Measurements from ENCODE around the gene CDK8.
"Not testable (repeated sequence)": the region's sequence is repeated elsewhere in the genome, so short reads cannot be mapped to it uniquely, and the experiment has no call there.

Gene CDK8

GRCh38 chr13:26253787-26254582, at the start of gene CDK8:
Gene CDK8, plus strand, starts transcription at chr13:26254129. Its CDS starts 513 bp downstream, at chr13:26254642.
- peak in 1 of 2 experiments; percentile 55 for DNase-seq

GRCh38 chr13:26208287-26208686, 45.6 kb upstream of the CDK8 start:
- DNase-seq = no peak

- no peak for DNase-seq
These were observed 40.6 kb upstream of the CDK8 start for GRCh38 chr13:26213345-26213744.

GRCh38 chr13:26213982-26214381, 39.9 kb upstream of the CDK8 start:
- no peak for DNase-seq

GRCh38 chr13:26216042-26216441, 37.9 kb upstream of the CDK8 start:
- DNase-seq = no peak

GRCh38 chr13:26219726-26220125, 34.2 kb upstream of the CDK8 start:
- no peak for DNase-seq

GRCh38 chr13:26220575-26220974, 33.4 kb upstream of the CDK8 start:
- DNase-seq = no peak

- DNase-seq = no peak
These were observed 32.6 kb upstream of the CDK8 start for GRCh38 chr13:26221399-26221720.

GRCh38 chr13:26221721-26222519, 32.0 kb upstream of the CDK8 start, which contains the start of gene RNF6:
Gene RNF6, minus strand, starts transcription at chr13:26222314. Its CDS starts 2,665 bp downstream, at chr13:26219649.
- DNase-seq = peak; percentile 72 to 84

GRCh38 chr13:26222520-26223046, 31.3 kb upstream of the CDK8 start:
- no peak for DNase-seq

- DNase-seq = no peak
These were observed 27.9 kb upstream of the CDK8 start for GRCh38 chr13:26225896-26226617.

- DNase-seq = no peak
These were observed 26.6 kb upstream of the CDK8 start for GRCh38 chr13:26227166-26227971.

GRCh38 chr13:26228096-26228495, 25.8 kb upstream of the CDK8 start:
- DNase-seq = peak; percentile 92 to 99

- DNase-seq = no peak
These were observed 24.8 kb upstream of the CDK8 start for GRCh38 chr13:26229080-26229615.

- DNase-seq = no peak
These were observed 23.2 kb upstream of the CDK8 start for GRCh38 chr13:26230703-26231102.

- DNase-seq = no peak
These were observed 17.6 kb upstream of the CDK8 start for GRCh38 chr13:26236296-26236695.

- DNase-seq = no peak
These were observed 7.8 kb upstream of the CDK8 start for GRCh38 chr13:26246154-26246553.

GRCh38 chr13:26247011-26247410, 6.9 kb upstream of the CDK8 start:
- DNase-seq = no peak

- DNase-seq = no peak
These were observed 6.3 kb upstream of the CDK8 start for GRCh38 chr13:26247608-26248007.

GRCh38 chr13:26249551-26249950, 4.4 kb upstream of the CDK8 start:
- no peak for DNase-seq

GRCh38 chr13:26252006-26252405, 1.9 kb upstream of the CDK8 start:
- DNase-seq = not testable (repeated sequence)

- DNase-seq = no peak
These were observed 605 bp upstream of the CDK8 start for GRCh38 chr13:26253262-26253786.

All from cerebellar nuclear complex (tissue), 1 donor.